ENCODE results near the gene NDFIP2. TPM values are rescaled to one million over a fixed set of nuclear protein-coding genes. Genes with fewer than 3 reads are reported as not detected.
A peak's percentile ranks its signal among the peaks of the same experiment; 100 is the strongest.

The NDFIP2 gene
- total RNA-seq, 3 donors from 2014 or later (not counting 1 experiment from before 2014, with no cell fraction given) = 2.6 to 9.6 (median 3.6) TPM

- peaks cover 11% of the 10 kb centered on the region for H3K4me1 ChIP-seq (ENCODE audit: control insufficient read depth, insufficient read depth, low read length)
- Mint-ChIP-seq H3K27ac (peak overlapping the region; percentile 90 to 96), H3K4me1 (peaks cover 40 to 47% of the 10 kb centered on the region in 2 donors), H3K9me3 (no peaks in the 10 kb centered on the region), H3K27me3 (ENCODE audit: low read depth in 2 of 2) (peaks cover 15 to 32% of the 10 kb centered on the region in 2 donors), H3K4me3 (peak overlapping the region; percentile 96), H3K36me3 (peaks cover 8% of the 10 kb centered on the region)
- DNase-seq (no peak), ATAC-seq (no peak)
- 70% methylated on average over 2 of the region's 3 CpGs for WGBS (ENCODE audit: insufficient coverage)
- intact Hi-C loops (cut with micrococcal nuclease) = loop anchor here (5.0 kb wide), 2 partner anchors 55 to 995 kb away; no protein-coding TSS in a partner anchor
- no peak overlapping the region for H3K27ac ChIP-seq (ENCODE audit: low read length)
- H3K4me3 ChIP-seq (ENCODE audit: low read length) = peak overlapping the region; percentile 79
- no peaks in the 10 kb centered on the region for H3K36me3 ChIP-seq (ENCODE audit: control insufficient read depth, insufficient read depth, low read length)
- no peaks in the 10 kb centered on the region for H3K9me3 ChIP-seq (ENCODE audit: control insufficient read depth, insufficient read depth, low read length)
- H3K27me3 ChIP-seq (ENCODE audit: control insufficient read depth, insufficient read depth, low read length) = peaks cover 26% of the 10 kb centered on the region
- TF ChIP-seq, protein P1, sequence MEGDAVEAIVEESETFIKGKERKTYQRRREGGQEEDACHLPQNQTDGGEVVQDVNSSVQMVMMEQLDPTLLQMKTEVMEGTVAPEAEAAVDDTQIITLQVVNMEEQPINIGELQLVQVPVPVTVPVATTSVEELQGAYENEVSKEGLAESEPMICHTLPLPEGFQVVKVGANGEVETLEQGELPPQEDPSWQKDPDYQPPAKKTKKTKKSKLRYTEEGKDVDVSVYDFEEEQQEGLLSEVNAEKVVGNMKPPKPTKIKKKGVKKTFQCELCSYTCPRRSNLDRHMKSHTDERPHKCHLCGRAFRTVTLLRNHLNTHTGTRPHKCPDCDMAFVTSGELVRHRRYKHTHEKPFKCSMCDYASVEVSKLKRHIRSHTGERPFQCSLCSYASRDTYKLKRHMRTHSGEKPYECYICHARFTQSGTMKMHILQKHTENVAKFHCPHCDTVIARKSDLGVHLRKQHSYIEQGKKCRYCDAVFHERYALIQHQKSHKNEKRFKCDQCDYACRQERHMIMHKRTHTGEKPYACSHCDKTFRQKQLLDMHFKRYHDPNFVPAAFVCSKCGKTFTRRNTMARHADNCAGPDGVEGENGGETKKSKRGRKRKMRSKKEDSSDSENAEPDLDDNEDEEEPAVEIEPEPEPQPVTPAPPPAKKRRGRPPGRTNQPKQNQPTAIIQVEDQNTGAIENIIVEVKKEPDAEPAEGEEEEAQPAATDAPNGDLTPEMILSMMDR (IDR thresholded peaks at IDR 0.05) = no peak
Observed at GRCh38 chr13:79482281-79482970, 1.5 kb downstream of the NDFIP2 start.

- intact Hi-C loops (cut with micrococcal nuclease) = loop anchor here (5.0 kb wide), 2 partner anchors 54 to 994 kb away; no protein-coding TSS in a partner anchor
- Histone ChIP-seq H3K27me3 (ENCODE audit: control insufficient read depth, insufficient read depth, low read length) (peaks cover 26% of the 10 kb centered on the region), H3K9me3 (ENCODE audit: control insufficient read depth, insufficient read depth, low read length) (no peaks in the 10 kb centered on the region), H3K36me3 (ENCODE audit: control insufficient read depth, insufficient read depth, low read length) (no peaks in the 10 kb centered on the region), H3K27ac (ENCODE audit: low read length) (no peak overlapping the region), H3K4me3 (ENCODE audit: low read length) (no peak overlapping the region), H3K4me1 (ENCODE audit: control insufficient read depth, insufficient read depth, low read length) (peaks cover 11% of the 10 kb centered on the region)
- Mint-ChIP-seq H3K4me3 (peak overlapping the region; percentile 75), H3K27me3 (ENCODE audit: low read depth in 2 of 2) (peaks cover 15 to 38% of the 10 kb centered on the region in 2 donors), H3K27ac (peak overlapping the region in 1 of 2 donors; percentile 21), H3K36me3 (peaks cover 8% of the 10 kb centered on the region), H3K4me1 (peaks cover 40 to 47% of the 10 kb centered on the region in 2 donors), H3K9me3 (no peaks in the 10 kb centered on the region)
- no peak for DNase-seq
- TF ChIP-seq, protein P1 (IDR thresholded peaks at IDR 0.05) = no peak
- no peak for ATAC-seq
- WGBS (ENCODE audit: insufficient coverage) = 81% methylated on average over 2 of the region's 4 CpGs
Observed at GRCh38 chr13:79483086-79483706, 2.2 kb downstream of the NDFIP2 start.

- H3K4me3 Mint-ChIP-seq = no peak overlapping the region
- TF ChIP-seq, protein P1 (IDR thresholded peaks at IDR 0.05) = no peak
- H3K4me1 ChIP-seq (ENCODE audit: control insufficient read depth, insufficient read depth, low read length) = peaks cover 11% of the 10 kb centered on the region
- no peak for ATAC-seq
- H3K27me3 Mint-ChIP-seq (ENCODE audit: low read depth in 2 of 2) = peaks cover 15 to 38% of the 10 kb centered on the region in 2 donors
- peaks cover 8% of the 10 kb centered on the region for H3K36me3 Mint-ChIP-seq
- WGBS (ENCODE audit: insufficient coverage) = 92% methylated on average over 3 of the region's 4 CpGs
- no peaks in the 10 kb centered on the region for H3K36me3 ChIP-seq (ENCODE audit: control insufficient read depth, insufficient read depth, low read length)
- H3K27ac ChIP-seq (ENCODE audit: low read length) = no peak overlapping the region
- no peak for DNase-seq
- intact Hi-C loops (cut with micrococcal nuclease) = no loop called here
- H3K4me1 Mint-ChIP-seq = peaks cover 37% of the 10 kb centered on the region in 2 donors
- no peak overlapping the region for H3K4me3 ChIP-seq (ENCODE audit: low read length)
- H3K9me3 Mint-ChIP-seq = no peaks in the 10 kb centered on the region
- H3K9me3 ChIP-seq (ENCODE audit: control insufficient read depth, insufficient read depth, low read length) = no peaks in the 10 kb centered on the region
- peaks cover 26% of the 10 kb centered on the region for H3K27me3 ChIP-seq (ENCODE audit: control insufficient read depth, insufficient read depth, low read length)
- H3K27ac Mint-ChIP-seq = no peak overlapping the region
Observed at GRCh38 chr13:79485014-79485811, 4.3 kb downstream of the NDFIP2 start.
